Transverse colon (tissue), 4 donors: ENCODE measurements around the gene NPAS3. TPM values are rescaled to one million over a fixed set of nuclear protein-coding genes. Genes with fewer than 3 reads are reported as not detected.

Source experiments
- DNase-seq: peaks from one replicate; pipeline ENCODE4 v3.0.0-alpha.2; 2019
- H3K27ac ChIP-seq, 4 donors: fragments of 200-600 bp; sonication (generic); 2 replicates each; pipeline ENCODE4 v1.5.1; 2016 to 2018; ENCODE audit warnings: inconsistent platforms in 4 of 4
- H3K27me3 ChIP-seq: fragments of 200-600 bp; sonication (generic); 2 replicates; pipeline ENCODE4 v1.5.1; 2017; ENCODE audit warnings: inconsistent platforms
- H3K36me3 ChIP-seq, 4 donors: fragments of 200-600 bp; sonication (generic); 2 replicates each; pipeline ENCODE4 v1.5.1; 2017 to 2019; ENCODE audit warnings: inconsistent platforms in 4 of 4
- H3K4me1 ChIP-seq, 4 donors: fragments of 200-600 bp; sonication (generic); 2 replicates each; pipeline ENCODE4 v1.5.1; 2017 to 2020; ENCODE audit warnings: inconsistent platforms in 4 of 4
- H3K4me3 ChIP-seq, 4 donors: fragments of 200-600 bp; sonication (generic); 1 replicate in 1 of 4; 2 replicates in 3 of 4; pipeline versions ENCODE4 v1.5.1 to v1.6.1; 2017 to 2019; ENCODE audit warnings: inconsistent platforms in 4 of 4
- H3K9me3 ChIP-seq, 2 donors: fragments of 200-600 bp; sonication (generic); 2 replicates each; pipeline ENCODE4 v1.5.1; 2017 to 2019; ENCODE audit warnings: inconsistent platforms in 2 of 2
- EP300 ChIP-seq: sonication (generic); formaldehyde crosslinking; IDR thresholded peaks from one replicate; pipeline ENCODE4 v1.6.1; 2017; ENCODE audit warnings: antibody characterized with exemption, low read depth
- POLR2A ChIP-seq: fragments of 450-650 bp; IDR thresholded peaks from one replicate; pipeline ENCODE4 v1.6.1; 2016; ENCODE audit warnings: antibody characterized with exemption, mild to moderate bottlenecking, moderate library complexity
- POLR2AphosphoS5 ChIP-seq, 3 donors: sonication (generic); formaldehyde crosslinking; IDR thresholded peaks; one replicate each; pipeline ENCODE4 v1.6.1; 2016; ENCODE audit warnings: antibody characterized with exemption in 3 of 3
- WGBS, 2 donors: methylation state at CpG; one replicate each; pipeline ENCODE4 v1.1.5; 2018; ENCODE audit warnings: low coverage in 1 of 2; 5-methylcytosine and 5-hydroxymethylcytosine counted together
- in situ Hi-C, 4 donors: fragments of 200-750 bp; cut with MboI; loops; one replicate each; pipeline versions ENCODE4 v1.15.0 to v1.15.1; 2017; ENCODE audit warnings: low sequenced_read_pairs in 3 of 4, low pct_ligation_motif_present in 1 of 4, low pct_unique_long_range_greater_than_20kb in 1 of 4
- intact Hi-C: fragments of 100-400 bp; cut with DNase I; formaldehyde crosslinking; loops from one replicate; pipeline ENCODE4 v1.15.1; 2023; ENCODE audit warnings: low total_unique reads
- total RNA-seq, 4 donors: library from RNA; depleted of rRNA; stranded (reverse); fragments of >200 nt; gene quantifications; one replicate each; pipeline ENCODE4 v1.1.0, GENCODE V29; 2016
- TF ChIP-seq, protein P1 (sequence below), 5 experiments: fragments of 200-600 bp in 3 of 5; fragments of 450-650 bp in 2 of 5; sonication (generic) in 3 of 5; IDR thresholded peaks; 1 replicate in 2 of 5; 2 replicates in 3 of 5; pipeline ENCODE4 v1.5.1; 2016 to 2017; ENCODE audit warnings: antibody characterized with exemption in 5 of 5, inconsistent platforms in 3 of 5, mild to moderate bottlenecking in 2 of 5, moderate library complexity in 1 of 5

NPAS3 gene
- total RNA-seq, 4 donors from 2014 or later = 0.96 to 6.4 (median 1.8) TPM

DNA sequence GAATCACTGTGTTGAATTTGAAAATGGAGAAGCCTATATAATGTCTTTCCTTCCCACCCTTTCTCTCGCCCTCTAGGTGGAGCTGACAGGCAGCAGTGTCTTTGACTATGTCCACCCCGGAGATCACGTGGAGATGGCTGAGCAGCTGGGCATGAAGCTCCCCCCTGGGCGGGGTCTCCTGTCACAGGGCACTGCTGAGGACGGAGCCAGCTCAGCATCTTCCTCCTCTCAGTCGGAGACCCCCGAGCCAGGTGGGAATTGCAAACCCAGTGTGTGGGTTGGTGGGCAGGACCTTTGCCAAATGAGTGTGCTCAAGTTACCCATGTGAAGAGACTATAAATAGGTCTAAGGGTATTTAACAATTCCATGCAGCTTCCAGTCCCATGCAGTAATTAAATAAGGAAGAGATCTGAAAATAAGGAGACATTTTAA lies 737.5 kb downstream of the NPAS3 start:
- 39% methylated on average over 7 of the region's 7 CpGs; no CpG with 5 or more reads in 1 of the 2 donors for WGBS, 2 donors
- no peaks in the 10 kb centered on the region for H3K4me1 ChIP-seq

DNA sequence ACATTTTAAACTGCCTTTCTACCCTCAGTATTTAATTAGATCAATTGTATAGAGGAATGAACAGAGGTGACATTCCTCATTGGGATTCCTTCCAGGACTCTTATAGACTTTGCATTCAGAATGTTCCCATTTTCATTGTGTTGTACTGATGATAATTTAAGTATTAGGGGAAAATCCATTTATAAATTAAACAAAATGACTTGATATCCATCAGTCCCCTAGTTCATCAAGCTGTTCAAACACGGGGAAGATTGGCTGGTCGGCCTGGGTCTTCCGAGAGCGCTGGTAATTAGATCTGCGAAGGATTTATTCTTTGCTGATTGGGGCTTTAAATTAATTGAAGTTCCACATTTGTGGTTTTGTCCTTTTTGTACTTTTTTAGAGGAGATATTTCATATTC lies 738.2 kb downstream of the NPAS3 start:
- Histone ChIP-seq H3K9me3 (no peaks in the 10 kb centered on the region), H3K27me3 (no peaks in the 10 kb centered on the region), H3K4me1 (no peaks in the 10 kb centered on the region), H3K4me3 (no peak overlapping the region), H3K27ac (no peak overlapping the region), H3K36me3 (no peaks in the 10 kb centered on the region)
- in situ Hi-C loops (no loop called here), intact Hi-C loops (no loop called here)
- 83 to 84% methylated on average over 5 of the region's 5 CpGs for WGBS, 2 donors
- TF ChIP-seq POLR2AphosphoS5 (IDR thresholded peaks at IDR 0.05) = no peak
- no peak for TF ChIP-seq EP300
- TF ChIP-seq, protein P1, sequence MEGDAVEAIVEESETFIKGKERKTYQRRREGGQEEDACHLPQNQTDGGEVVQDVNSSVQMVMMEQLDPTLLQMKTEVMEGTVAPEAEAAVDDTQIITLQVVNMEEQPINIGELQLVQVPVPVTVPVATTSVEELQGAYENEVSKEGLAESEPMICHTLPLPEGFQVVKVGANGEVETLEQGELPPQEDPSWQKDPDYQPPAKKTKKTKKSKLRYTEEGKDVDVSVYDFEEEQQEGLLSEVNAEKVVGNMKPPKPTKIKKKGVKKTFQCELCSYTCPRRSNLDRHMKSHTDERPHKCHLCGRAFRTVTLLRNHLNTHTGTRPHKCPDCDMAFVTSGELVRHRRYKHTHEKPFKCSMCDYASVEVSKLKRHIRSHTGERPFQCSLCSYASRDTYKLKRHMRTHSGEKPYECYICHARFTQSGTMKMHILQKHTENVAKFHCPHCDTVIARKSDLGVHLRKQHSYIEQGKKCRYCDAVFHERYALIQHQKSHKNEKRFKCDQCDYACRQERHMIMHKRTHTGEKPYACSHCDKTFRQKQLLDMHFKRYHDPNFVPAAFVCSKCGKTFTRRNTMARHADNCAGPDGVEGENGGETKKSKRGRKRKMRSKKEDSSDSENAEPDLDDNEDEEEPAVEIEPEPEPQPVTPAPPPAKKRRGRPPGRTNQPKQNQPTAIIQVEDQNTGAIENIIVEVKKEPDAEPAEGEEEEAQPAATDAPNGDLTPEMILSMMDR (IDR thresholded peaks at IDR 0.05) = no peak
- no peak for TF ChIP-seq POLR2A
- no peak for DNase-seq

More for the DNA sequence above, 737.5 kb downstream of the NPAS3 start:
- no peak for TF ChIP-seq POLR2AphosphoS5 (IDR thresholded peaks at IDR 0.05)
- TF ChIP-seq POLR2A = no peak
- TF ChIP-seq, protein P1 (IDR thresholded peaks at IDR 0.05) = peak in 3 of 5 experiments; percentile 3 to 19 (median 16)
- TF ChIP-seq EP300 = no peak
- in situ Hi-C loops = no loop called here
- H3K27ac ChIP-seq = no peak overlapping the region
- no peaks in the 10 kb centered on the region for H3K27me3 ChIP-seq
- H3K4me3 ChIP-seq = no peak overlapping the region
- intact Hi-C loops = no loop called here
- DNase-seq = peak; percentile 10
- no peaks in the 10 kb centered on the region for H3K36me3 ChIP-seq
- H3K9me3 ChIP-seq = no peaks in the 10 kb centered on the region

DNA sequence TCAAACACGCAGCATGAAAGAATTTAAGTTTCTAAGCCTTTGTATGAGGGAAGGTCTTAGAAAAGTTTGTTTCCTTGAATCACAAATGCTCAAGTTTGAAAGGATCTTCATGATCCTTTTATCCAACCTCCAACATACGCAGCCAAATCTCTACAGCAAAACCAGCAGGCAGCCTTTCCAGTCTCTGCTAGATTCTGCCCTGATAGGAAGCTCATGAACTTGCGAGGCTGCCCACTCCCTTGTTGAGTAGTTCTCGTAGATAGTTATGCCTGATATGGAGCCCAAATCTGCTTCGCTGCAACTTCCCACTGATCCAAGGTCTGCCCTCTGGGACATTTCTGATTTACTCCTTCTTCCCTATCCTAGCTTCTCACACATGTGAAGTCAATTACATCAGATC lies 739.3 kb downstream of the NPAS3 start:
- H3K4me1 ChIP-seq = no peaks in the 10 kb centered on the region
- 80 to 83% methylated on average over 3 to 5 of the region's 5 CpGs for WGBS, 2 donors
- H3K36me3 ChIP-seq = no peaks in the 10 kb centered on the region
- no peaks in the 10 kb centered on the region for H3K27me3 ChIP-seq
- no peak for DNase-seq
- H3K4me3 ChIP-seq = no peak overlapping the region
- in situ Hi-C loops (no loop called here), intact Hi-C loops (no loop called here)
- no peaks in the 10 kb centered on the region for H3K9me3 ChIP-seq
- no peak overlapping the region for H3K27ac ChIP-seq
- no peak for TF ChIP-seq EP300
- TF ChIP-seq, protein P1 (IDR thresholded peaks at IDR 0.05) = no peak
- no peak for TF ChIP-seq POLR2A
- no peak for TF ChIP-seq POLR2AphosphoS5 (IDR thresholded peaks at IDR 0.05)

DNA sequence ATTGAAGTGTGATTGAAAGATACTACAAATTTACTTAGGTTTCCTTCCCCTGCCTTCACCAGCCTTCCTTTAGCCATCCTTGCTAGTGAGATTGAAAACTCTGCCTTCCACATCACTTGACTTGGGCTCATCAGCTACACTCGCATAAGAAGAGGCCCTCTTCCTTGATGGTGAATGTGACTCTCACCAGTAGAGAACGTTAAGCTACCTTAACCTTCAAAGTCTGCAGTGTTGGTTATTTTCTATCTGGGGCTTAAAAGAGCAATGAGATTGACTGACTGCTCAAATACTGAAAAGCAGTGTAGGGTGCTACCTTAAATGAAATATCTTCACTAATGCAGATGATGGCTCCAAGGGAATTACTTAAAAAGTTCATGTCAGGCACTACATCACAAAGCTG lies 740.3 kb downstream of the NPAS3 start:
- in situ Hi-C loops = no loop called here
- intact Hi-C loops = no loop called here
- 90 to 93% methylated on average over 2 of the region's 2 CpGs for WGBS, 2 donors

More for the DNA sequence above, 740.3 kb downstream of the NPAS3 start:
- Histone ChIP-seq H3K27me3 (no peaks in the 10 kb centered on the region), H3K4me3 (no peak overlapping the region), H3K9me3 (no peaks in the 10 kb centered on the region), H3K36me3 (no peaks in the 10 kb centered on the region), H3K4me1 (no peaks in the 10 kb centered on the region), H3K27ac (no peak overlapping the region)
- no peak for DNase-seq
- TF ChIP-seq POLR2AphosphoS5 (IDR thresholded peaks at IDR 0.05) (no peak), POLR2A (no peak)
